ELF-1 (cell line): ENCODE data around the gene P2RY8.
A peak's percentile ranks its signal among the peaks of the same experiment; 100 is the strongest.
"Not testable (repeated sequence)": the region's sequence is repeated elsewhere in the genome, so short reads cannot be mapped to it uniquely, and the experiment has no call there.

Source experiments
- DNase-seq: peaks from one replicate; pipeline ENCODE4 v3.0.0-alpha.2; 2016; ENCODE audit warnings: low read depth, low spot score

P2RY8 gene

GRCh38 chrX:1545776-1546408 lies 8.9 kb upstream of the P2RY8 start:
- no peak for DNase-seq

- DNase-seq, result no peak
These were observed 6.2 kb upstream of the P2RY8 start for GRCh38 chrX:1542994-1543725.

DNA sequence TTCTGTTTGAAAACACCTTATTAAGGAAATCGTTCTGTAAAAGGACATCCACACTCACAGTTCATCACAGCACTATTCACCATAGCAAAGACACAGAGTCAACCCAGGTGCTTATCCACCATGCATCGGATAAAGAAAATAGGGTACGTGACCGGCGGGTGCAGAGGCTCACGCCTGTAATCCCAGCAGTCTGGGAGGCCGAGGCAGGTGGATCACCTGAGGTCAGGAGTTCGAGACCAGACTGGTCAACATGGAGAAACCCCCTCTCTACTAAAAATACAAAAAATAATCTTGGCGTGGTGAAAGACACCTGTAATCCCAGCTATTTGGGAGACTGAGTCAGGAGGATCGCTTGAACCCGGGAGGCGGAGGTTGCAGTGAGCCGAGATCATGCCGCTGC lies 2.2 kb upstream of the P2RY8 start:
- DNase-seq, result not testable (repeated sequence)

DNA sequence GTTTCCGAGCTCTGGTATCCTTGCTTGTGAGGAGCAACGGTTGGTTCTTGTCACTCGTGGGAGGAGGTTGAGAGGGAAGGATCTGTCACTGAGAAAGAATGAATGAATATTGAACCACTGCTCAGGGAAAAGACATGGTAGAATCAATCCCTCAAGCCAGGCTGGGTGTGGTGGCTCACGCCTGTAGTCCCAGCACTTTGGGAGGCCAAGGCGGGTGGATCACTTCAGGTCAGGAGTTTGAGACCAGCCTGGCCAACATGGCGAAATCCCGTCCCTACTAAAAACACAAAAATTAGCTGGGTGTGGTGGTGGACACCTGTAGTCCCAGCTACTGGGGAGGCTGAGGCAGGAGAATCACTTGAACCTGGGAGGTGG lies 718 bp upstream of the P2RY8 start:
- not testable (repeated sequence) for DNase-seq

- no peak for DNase-seq
These were observed 314 bp downstream of the P2RY8 start for GRCh38 chrX:1536712-1537030.

DNA sequence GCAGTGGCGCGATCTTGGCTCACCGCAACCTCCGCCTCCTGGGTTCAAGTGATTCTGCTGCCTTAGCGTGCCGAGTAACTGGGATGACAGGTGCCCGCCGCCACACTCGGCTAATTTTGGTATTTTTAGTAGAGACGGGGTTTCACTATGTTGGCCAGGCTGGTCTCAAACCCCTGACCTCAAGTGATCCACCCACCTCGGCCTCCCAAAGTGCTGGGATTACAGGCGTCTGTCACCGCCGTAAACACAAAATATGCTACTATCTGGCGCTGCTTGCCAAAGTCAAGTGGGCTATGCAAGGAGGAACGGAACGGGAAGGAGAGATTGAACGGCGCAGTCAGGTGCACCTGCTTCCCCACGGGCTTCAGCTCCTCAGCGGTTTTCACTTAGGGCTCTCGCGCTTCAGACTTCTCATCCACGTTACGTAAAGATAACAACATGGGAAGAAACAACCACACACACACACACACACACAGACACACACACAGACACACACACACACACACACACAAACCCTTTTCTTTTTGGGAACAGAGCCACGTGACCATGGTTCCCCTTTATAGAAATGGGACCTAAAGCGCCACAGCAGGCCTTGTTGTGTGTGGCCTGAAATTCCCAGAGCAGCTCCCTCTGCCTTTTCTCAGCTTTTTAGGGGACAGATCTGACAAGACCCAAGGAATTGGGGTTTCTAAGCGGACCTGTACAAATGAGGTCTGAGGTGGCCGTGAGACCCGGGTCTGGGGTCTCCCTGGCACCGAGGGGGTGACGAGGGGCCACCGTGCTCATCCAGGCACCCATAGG lies 1.5 kb downstream of the P2RY8 start:
- DNase-seq, result no peak

DNA sequence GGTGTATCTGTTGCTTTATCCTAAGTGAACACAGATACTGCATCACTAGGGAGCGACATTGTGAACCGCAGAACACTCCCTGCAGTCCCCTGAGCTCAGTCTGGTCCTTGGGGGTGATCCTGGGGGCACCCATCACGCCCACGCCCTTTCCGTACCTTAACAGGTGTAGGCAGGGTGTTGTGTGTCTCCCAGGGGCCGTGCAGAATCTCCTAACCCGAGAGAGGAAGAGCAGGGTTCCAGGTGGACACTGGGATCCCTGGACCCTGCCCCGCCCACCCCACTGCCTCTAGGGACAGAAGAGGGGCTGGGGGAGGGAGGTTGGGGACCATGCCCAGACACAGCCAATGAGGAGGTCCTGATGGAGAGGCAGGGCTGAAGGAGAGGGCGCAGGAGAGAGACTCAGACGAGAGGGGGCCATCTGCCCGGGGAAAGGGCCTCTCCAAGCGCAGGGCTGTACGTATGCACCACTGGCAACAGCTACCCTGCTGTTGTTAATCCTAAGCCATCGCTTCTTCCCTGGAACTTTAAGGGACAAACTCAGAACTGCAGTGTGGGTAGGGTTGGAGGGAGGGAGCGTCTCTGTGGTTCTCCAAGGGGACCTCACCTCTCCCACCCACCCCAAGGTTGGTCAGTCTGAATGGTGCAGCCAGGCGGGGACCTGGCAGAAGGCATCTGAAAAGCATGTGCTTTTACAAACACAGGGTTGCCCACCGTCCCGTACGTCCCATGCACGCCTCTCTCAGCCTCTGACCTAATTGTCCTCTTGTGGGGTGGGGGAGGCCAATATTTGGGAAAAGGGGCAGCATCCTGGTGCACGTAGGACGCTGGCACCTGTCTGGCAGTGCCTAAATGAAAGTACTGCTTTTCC lies 2.5 kb downstream of the P2RY8 start:
- DNase-seq, result peak; percentile 25

DNA sequence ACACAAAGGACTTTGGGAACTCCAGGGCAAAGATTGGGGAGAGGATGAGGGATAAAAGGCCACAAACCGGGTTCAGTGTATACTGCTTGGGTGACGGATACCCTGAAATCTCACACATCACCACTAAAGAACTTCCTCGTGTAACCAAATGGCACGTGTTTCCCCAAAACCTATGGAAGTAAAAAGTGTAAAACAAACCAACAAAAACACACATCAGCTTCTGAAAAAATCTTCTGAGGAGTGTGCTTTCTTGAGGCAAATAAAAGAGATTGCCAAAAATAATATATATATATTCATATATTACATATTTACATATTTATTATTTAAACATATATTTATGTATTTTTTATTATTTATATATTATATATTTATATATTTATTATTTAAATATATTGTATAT lies 3.9 kb downstream of the P2RY8 start:
- DNase-seq, result no peak

- DNase-seq, result no peak
These were observed 5.7 kb downstream of the P2RY8 start for GRCh38 chrX:1531096-1531890.

GRCh38 chrX:1529756-1530155 lies 7.2 kb downstream of the P2RY8 start:
- DNase-seq, result no peak

DNA sequence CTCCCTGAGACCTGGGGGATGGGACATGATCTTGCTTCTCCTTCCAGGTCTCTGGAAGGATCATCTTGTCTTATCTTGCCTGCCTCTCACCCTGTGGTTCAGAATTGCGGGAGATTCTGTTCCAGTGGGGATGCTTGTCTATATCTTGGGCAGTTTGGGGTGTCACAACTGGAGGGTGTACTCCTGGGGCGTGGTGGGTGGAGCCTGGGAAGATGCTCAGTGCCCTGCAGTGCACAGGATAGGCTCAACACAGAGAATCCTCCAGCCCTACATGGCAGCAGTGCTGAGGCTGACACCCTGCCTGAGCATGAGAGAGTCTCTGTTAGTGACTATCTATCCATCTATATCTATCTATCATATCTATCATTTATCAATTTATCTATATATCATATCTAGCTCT lies 7.7 kb downstream of the P2RY8 start:
- DNase-seq, result no peak

DNA sequence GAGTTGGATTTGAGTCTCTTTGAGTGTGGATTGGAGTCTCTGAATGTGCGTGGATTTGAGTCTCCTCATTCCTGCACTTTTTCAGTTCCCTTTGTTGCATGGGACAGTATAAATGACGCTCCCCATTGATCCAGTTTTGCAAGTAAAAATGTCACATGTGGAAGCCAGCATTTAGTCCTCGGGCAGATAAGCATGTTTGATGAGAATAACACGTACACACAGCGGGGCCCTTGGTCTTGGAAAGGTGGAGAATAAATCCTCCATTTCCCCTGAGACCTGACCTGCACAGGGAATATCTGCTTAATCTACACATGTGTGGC lies 8.1 kb downstream of the P2RY8 start:
- no peak for DNase-seq

DNA sequence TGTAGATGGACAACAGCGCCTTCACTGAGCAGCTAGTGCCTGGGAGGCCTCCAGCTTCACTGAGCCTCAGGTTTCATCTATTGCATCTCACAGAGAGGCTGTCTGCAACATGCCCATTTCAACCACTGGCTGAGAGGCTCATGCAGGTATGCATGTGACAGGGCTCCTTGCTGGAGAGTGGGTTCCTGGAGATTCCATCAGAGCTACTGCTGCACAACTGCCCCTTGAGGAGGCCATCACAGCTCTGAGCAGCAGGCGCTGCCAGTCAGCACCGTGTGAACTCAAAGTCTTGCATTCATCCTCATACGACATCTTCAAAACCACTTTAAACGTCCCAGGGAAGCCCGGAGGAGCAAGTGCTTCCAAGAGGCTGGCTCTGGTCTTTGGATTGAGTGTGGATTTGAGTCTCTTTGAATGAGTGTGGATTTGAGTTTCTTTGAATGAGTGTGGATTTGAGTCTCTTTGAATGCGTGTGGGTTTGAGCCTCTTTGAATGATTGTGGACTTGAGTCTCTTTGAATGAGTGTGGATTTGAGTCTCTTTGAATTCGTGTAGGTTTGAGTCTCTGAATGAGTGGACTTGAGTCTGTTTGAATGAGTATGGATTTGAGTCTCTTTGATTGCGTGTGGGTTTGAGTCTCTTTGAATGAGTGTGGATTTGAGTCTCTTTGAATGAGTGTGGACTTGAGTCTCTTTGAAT lies 8.7 kb downstream of the P2RY8 start:
- no peak for DNase-seq

DNA sequence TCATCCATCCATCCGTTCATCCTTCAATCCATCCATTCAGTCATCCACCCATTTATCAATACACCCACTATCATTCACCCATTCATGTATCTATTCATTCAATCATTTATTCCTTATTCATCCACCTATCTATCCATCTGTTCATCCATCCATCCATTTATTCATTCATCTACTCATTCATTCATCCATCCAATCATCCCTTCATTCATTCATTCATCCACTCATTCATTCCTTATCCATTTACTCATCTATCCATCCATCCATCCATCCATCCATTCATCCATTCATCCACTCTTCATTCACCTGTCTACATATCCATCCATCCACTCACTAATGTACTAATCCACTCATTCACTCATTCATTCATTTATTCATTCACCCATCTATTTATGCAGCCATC lies 9.5 kb downstream of the P2RY8 start:
- DNase-seq, result no peak

DNA sequence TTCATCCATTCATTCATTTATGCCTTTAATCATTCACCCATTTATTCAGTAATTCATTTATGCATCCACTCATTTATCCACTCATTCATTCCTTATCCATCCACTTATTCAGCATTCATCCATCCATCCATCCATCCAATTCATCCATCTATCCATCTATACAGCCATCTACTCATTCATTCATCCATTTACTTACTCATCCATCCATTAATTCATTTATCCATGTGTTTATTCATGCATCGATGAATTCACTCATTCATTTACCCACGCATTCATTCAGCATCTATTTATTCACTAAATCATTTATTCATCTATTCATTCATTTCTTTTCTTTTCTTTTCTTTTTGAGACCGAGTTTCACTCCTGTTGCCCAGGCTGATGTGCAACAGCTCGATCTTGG lies 10.4 kb downstream of the P2RY8 start:
- no peak for DNase-seq

DNA sequence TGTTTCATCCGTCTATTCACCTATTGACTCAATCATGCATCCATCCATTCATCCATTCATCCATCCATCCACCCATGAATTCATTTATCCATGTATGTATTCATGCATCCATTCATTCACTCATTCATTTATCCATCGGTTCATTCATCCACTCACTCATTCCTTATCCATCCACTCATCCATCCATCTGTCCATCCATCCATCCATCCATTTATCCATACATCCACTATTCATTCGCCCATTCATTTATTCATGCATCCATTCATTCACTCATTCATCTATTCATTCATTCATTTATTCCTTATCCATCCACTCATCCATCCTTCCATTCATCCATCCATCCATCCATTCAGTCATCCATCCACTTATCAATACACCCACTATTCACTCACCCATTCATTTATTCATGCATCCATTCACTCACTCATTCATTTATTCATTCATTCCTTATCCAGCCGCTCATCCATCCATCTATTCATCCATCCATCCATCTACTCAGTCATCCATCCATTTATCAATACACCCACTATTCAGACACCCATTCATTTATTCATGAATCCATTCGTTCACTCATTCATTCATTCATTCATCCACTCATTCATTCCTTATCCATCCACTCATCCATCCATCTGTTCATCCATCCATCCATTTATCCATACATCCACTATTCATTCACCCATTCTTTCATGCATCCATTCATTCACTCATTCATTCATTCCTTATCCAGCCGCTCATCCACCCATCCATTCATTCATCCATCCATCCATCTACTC lies 11.2 kb downstream of the P2RY8 start:
- DNase-seq, result no peak

DNA sequence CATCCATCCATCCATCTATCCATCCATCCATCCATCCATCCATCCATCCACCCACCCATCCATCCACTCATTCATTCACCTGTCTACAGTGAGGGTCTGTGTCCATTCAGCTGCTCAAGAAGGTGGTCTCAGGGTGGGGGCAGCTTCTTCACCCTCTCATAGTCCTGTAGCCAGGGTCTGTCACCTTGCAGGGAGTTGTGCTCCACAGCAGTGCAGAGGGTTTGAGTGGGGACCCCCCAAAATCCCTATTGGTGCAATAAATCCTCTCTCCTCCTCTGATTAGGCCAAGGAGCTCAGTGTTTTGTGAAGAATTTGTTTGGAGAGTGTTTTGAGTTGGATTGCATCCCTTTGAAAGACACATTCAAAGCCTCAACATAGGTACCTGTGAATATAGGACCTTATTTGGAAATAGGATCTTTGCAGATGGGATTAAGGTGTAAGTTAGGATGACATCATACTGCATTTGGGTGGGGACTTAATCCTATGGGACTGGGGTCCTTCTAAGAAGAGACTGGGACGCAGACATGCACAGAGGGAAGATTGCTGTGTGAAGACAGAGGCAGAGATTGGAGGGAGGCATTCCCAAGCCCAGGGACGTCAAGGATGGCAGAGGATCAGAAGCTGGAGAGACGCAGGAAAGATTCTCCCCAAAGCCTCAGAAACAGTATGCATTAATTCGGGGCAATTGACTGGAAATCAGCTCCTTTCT lies 12.0 kb downstream of the P2RY8 start:
- DNase-seq, result no peak

GRCh38 chrX:1522905-1523304 lies 14.1 kb downstream of the P2RY8 start:
- DNase-seq, result not testable (repeated sequence)

GRCh38 chrX:1521459-1521956 lies 15.5 kb downstream of the P2RY8 start:
- DNase-seq, result peak; percentile 62
